Ovary (tissue), 3 donors: Measurements from ENCODE around the gene SLAMF7.

Source experiments
- EP300 ChIP-seq: sonication (generic); formaldehyde crosslinking; IDR thresholded peaks from one replicate; pipeline ENCODE4 v1.6.1; 2017; ENCODE audit warnings: antibody characterized with exemption
- POLR2A ChIP-seq: fragments of 450-650 bp; IDR thresholded peaks from one replicate; pipeline ENCODE4 v1.6.1; 2017; ENCODE audit warnings: antibody characterized with exemption, mild to moderate bottlenecking, moderate library complexity
- TF ChIP-seq, protein P1 (sequence below), 3 donors: fragments of 450-650 bp in 2 of 3; fragments of 200-600 bp in 1 of 3; IDR thresholded peaks; one replicate each; pipeline versions ENCODE4 v1.5.1 to v1.8.0; 2016 to 2022; ENCODE audit warnings: antibody characterized with exemption in 3 of 3, mild to moderate bottlenecking in 1 of 3
- donor health status: DM: no; HTN: no; CAD: no.

DNA sequence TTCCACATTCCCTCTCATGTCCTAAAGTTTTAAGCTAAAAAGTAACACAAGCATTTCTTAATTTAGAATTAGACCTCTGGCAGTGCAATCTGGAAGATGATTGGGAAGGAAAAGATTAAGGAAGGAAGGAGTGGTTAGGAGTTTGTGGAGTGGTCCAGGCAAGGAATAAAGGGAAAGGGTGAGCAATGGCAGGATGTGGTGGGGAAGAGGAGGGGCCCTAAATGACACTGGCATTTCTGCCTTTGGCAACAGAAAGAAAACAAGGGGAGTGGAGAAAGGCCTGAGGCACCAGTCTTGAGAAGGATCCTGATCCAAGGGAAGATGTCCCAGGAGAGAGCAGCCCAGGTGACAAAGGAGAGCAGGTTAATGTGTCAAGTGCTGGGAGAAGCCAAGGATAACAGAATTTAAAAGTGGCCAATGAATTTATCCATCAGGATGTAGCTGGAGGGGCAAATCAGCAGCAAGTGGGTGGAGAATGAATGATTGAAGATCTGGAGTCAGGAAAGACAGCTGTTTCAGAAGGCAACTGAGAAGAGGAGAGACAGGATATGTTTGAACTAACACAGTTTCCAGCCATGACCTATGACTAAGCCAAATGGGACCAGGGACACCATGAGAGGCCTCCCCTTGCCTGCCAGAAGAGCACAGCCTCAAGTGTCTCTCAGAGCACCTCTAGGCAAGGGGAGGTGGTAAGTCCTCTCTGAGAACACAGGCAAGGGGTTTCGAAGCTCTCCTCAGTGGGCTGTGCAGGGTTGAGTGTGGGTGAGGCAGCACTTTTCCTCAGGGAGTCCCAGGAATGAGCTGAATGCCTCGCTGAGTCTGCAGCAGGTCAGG, 36.1 kb downstream of the SLAMF7 start:
- TF ChIP-seq, protein P1, sequence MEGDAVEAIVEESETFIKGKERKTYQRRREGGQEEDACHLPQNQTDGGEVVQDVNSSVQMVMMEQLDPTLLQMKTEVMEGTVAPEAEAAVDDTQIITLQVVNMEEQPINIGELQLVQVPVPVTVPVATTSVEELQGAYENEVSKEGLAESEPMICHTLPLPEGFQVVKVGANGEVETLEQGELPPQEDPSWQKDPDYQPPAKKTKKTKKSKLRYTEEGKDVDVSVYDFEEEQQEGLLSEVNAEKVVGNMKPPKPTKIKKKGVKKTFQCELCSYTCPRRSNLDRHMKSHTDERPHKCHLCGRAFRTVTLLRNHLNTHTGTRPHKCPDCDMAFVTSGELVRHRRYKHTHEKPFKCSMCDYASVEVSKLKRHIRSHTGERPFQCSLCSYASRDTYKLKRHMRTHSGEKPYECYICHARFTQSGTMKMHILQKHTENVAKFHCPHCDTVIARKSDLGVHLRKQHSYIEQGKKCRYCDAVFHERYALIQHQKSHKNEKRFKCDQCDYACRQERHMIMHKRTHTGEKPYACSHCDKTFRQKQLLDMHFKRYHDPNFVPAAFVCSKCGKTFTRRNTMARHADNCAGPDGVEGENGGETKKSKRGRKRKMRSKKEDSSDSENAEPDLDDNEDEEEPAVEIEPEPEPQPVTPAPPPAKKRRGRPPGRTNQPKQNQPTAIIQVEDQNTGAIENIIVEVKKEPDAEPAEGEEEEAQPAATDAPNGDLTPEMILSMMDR (IDR thresholded peaks at IDR 0.05) = no peak
- no peak for TF ChIP-seq EP300
- TF ChIP-seq POLR2A = no peak
